Activated gamma-delta T cell (primary cell): ENCODE data around the gene GASK1A.
A peak's percentile ranks its signal among the peaks of the same experiment; 100 is the strongest.

Experiments
- DNase-seq: peaks from one replicate; lab custom pipeline; 2025; lab: John Stamatoyannopoulos, UW

The GASK1A gene

GRCh38 chr3:43086460-43087165, 107.5 kb downstream of the GASK1A start:
- DNase-seq, result no peak

- no peak for DNase-seq
Measured at GRCh38 chr3:43087249-43087776, 108.2 kb downstream of the GASK1A start.

GRCh38 chr3:43089081-43089480, 110.0 kb downstream of the GASK1A start:
- DNase-seq, result no peak

DNA sequence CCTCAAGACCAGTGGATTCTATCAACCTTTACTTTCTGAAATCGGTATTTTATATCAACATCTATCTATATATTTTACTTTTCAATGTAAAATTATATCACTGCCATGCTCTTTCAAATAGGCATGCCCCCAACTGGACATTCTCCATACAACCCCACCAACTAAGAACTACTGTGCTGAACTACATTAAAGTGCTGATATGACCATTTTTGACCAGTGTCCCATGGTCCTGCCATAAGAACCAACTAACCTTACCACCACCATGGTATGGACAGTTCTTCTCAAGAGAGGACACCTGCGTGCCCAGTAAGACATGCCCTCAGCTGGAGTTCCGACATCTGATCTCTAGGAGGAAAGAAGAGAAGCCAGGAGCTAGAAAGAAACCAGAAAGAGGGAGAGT, 111.1 kb downstream of the GASK1A start:
- no peak for DNase-seq

GRCh38 chr3:43091481-43091880, 112.4 kb downstream of the GASK1A start:
- no peak for DNase-seq

DNA sequence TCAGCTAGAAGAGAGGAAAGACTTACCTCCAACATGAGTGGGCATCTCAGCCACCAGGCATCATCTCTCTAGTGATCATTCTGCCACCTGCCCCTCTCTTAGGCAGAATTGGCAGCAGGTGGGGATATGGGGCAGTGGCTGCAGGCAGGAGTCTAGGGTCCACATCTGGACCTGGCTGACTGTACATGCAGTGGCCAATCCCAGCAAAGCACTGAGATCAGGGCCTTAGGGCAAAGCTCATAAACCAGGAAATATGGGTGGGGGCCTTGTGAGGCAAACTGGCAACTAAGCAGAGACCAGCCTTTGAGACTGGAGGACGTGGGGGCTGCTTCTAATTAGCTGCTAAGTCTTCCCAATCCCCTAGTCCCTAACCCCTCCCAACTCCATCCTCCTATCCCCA, 113.9 kb downstream of the GASK1A start:
- no peak for DNase-seq

DNA sequence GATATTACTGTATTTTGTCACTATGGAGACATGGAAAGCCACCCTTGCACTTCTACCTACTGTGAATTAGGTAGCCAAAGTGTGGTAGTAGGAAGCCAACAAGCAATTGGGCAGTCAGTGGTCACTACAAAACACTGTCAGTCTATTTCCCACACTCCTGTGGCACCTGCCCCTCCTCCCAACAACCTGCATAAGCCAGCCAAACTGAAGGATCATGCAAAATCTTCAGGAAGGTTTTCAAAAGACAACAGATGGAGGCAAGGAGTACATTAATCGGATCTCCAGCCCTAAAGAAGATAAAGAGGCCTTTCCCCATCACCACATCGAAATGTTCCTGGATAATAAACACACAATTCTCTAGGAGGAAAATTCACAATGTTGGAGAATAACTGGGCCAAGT, 114.9 kb downstream of the GASK1A start:
- DNase-seq, result no peak

- no peak for DNase-seq
Measured at GRCh38 chr3:43094381-43094780, 115.3 kb downstream of the GASK1A start.

DNA sequence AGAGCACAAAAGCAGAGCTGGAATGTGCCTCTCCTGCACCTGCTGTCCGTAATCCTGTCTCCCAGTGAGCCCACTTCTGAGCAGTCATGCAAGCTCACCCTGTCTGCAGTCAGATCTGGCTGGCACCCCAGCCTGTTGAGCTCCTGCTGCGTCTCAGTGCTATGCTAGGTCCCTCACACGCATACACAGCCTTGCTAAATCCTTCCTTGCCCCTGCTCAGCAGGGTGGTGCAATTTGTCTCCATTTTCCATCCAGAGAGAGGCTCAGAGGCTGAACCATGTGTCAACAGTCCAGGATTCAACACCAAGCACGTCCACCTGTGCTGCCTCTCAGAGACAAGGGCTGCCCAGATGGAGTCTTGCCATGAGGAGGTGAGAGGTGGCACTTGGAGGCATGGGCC, 115.7 kb downstream of the GASK1A start:
- no peak for DNase-seq

DNA sequence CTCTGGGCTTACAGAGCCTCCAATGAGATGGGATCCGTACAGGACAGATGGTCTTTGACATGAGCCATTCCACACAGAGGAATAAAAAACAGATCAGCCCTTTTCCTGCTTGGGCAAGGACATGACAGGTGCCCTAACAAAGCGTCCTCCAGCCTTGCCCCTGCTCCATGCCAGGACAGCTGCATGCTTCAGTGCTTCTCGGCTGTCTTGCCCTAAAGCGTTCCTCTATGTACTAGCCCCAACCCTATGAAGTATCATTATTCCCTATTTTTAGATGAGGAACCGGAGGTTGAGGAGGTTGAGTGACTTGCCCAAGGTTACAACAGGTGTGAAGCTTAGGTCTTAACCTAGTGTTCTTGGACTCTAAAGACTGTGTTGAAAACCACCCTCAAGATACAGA, 116.3 kb downstream of the GASK1A start:
- DNase-seq, result no peak

DNA sequence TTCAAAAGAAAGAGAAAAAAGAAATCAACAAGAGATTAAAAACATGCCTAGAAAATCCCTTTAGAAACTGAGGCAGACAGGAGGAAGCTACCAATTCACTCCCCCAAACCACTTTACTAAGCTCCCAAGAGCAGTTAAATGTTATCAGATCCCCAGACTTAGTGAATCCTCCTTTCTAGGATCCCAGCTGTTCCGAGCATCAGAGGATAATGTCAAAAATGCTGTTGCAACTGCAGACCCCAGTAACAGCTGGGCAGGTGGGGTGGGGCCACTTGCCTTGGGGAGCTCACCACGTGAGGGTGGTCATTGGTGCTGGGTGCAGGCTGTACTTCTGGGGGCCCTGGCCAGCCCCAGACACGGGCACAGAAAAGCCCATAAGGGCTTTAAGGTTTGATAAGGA, 117.7 kb downstream of the GASK1A start:
- no peak for DNase-seq

- DNase-seq, result no peak
Measured at GRCh38 chr3:43097400-43098080, 118.4 kb downstream of the GASK1A start.

- no peak for DNase-seq
Measured at GRCh38 chr3:43098761-43099160, 119.7 kb downstream of the GASK1A start.

DNA sequence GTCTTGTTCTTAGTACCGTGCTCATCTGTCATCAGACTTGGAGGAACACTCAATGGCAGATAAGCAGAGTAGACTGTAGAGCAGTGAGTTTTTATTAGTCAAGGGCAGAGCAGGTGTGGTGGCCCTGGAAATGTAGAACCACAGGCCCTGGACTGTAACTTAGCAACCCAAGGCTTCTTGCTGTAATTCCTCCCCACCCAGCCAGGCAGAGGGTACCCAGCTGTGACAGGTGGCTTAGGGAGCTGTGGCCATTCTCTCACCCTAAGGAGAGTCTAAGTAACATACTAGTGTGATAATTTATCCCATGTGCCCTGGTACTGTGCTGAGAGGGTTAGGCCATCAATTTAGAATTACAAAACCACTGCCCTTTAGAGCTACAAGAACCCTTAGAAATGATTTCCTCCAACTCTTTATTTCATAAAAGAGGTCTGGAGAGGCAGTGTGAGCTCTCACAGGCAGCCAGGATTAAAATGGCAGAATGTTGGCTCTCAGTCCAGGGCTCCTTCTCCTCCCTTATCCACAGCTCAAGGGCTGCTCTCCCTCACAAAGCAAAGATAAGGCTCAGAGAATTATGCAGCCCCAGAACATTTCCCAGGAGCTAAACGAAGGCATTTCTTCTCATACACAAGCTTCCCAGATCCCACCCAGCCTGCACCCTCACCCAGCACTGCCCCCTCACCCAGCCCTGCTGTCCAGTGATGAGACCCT, 123.8 kb downstream of the GASK1A start:
- no peak for DNase-seq

DNA sequence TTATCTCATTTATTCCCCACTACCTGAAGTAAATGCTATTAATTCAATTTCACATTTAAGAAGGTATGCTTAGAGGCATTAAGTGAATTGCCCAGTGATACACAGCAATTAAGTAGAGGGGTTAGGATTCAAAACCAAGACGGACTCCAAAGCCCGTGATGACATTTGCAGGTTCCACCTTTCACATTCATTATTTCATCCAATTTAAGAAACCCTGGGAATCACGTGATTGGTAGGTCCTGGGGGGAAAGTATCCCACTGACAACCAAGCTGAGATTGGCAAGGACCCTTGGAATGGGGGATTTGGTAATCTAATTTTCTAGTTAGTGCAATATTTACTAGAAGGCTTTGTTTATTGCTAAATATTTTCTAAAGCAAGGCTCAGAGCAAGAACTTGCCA, 124.9 kb downstream of the GASK1A start:
- DNase-seq, result no peak

GRCh38 chr3:43104660-43105595, 125.8 kb downstream of the GASK1A start:
- DNase-seq, result peak; percentile 18

- peak; percentile 77 for DNase-seq
Measured at GRCh38 chr3:43105596-43106292, 126.6 kb downstream of the GASK1A start, which contains the start of gene POMGNT2. POMGNT2 (minus strand) TSS chr3:43106079; CDS start chr3:43081431, 24,648 bp downstream.

- no peak for DNase-seq
Measured at GRCh38 chr3:43106293-43106628, 127.2 kb downstream of the GASK1A start.
